Panc1 (cell line): ENCODE data around the gene VASN. TPM values are rescaled to one million over a fixed set of nuclear protein-coding genes. Genes with fewer than 3 reads are reported as not detected.

Experiments
- ATAC-seq: fragments of 200-7000 bp; cut with Tn5 transposase; 2 replicates; pipeline ENCODE4 v1.9.1; 2020; ENCODE audit warnings: mild to moderate bottlenecking, moderate library complexity
- BruUV-seq: library from RNA; stranded (reverse); fragments of 400-500 nt; replicated peaks from 2 replicates; lab custom pipeline; 2021; lab: Mats Ljungman, UMichigan
- CTCF ChIA-PET: fragments of 300-600 bp; sonication (Branson Sonifier 250); formaldehyde crosslinking; loops from one replicate; lab custom pipeline; 2022; ENCODE audit warnings: antibody characterized with exemption; lab: Charles Lee
- POLR2A ChIA-PET: fragments of 300-600 bp; sonication (Branson Sonifier 250); formaldehyde crosslinking; loops from one replicate; lab custom pipeline; 2022; ENCODE audit warnings: antibody characterized with exemption; lab: Charles Lee
- DNase-seq: peaks from one replicate; pipeline ENCODE4 v3.0.0-alpha.2; 2010; ENCODE audit warnings: low read depth, low spot score
- H3K27ac ChIP-seq: 2 replicates; pipeline ENCODE4 v1.5.1; 2011; ENCODE audit warnings: mild to moderate bottlenecking, low read length, inconsistent platforms
- H3K27me3 ChIP-seq: fragments of 200-500 bp; sonication (Bioruptor generic); 2 replicates; pipeline ENCODE4 v1.6.0; 2014; ENCODE audit warnings: low read length, inconsistent platforms; ENCODE audit not compliant: control insufficient read depth, insufficient read depth
- H3K36me3 ChIP-seq: fragments of 200-500 bp; sonication (Bioruptor generic); 2 replicates; pipeline ENCODE4 v1.5.1; 2014; ENCODE audit warnings: inconsistent platforms, mild to moderate bottlenecking, low read length, moderate library complexity; ENCODE audit not compliant: control insufficient read depth, insufficient read depth
- H3K4me1 ChIP-seq: 2 replicates; pipeline ENCODE4 v1.5.1; 2011; ENCODE audit warnings: inconsistent platforms, mild to moderate bottlenecking, low read length, moderate library complexity; ENCODE audit not compliant: control insufficient read depth, insufficient read depth
- H3K4me3 ChIP-seq, 2 experiments: 2 replicates each; pipeline ENCODE4 v1.5.1; 2011 to 2012; ENCODE audit warnings: low read depth in 2 of 2, low read length in 2 of 2, mild to moderate bottlenecking in 2 of 2, inconsistent platforms in 1 of 2, moderate library complexity in 1 of 2
- H3K9me3 ChIP-seq: fragments of 200-500 bp; sonication (Bioruptor generic); 2 replicates; pipeline ENCODE4 v1.5.1; 2014; ENCODE audit warnings: low read depth, mild to moderate bottlenecking, inconsistent platforms, low read length, moderate library complexity; ENCODE audit not compliant: control insufficient read depth, insufficient read depth
- POLR2AphosphoS5 ChIP-seq: IDR thresholded peaks from 2 replicates; pipeline ENCODE4 v1.6.1; 2012; ENCODE audit warnings: mild to moderate bottlenecking, low read depth, low read length, moderate library complexity
- REST ChIP-seq, 2 experiments: IDR thresholded peaks; 2 replicates each; pipeline ENCODE4 v1.6.1; 2011 to 2012; ENCODE audit warnings: low read depth in 2 of 2, control low read depth in 1 of 2, low read length in 1 of 2, mild to moderate bottlenecking in 1 of 2, moderate library complexity in 1 of 2; ENCODE audit not compliant: insufficient read depth in 1 of 2
- SIN3A ChIP-seq: IDR thresholded peaks from 2 replicates; pipeline ENCODE4 v1.6.1; 2012; ENCODE audit warnings: low read depth, mild to moderate bottlenecking, low read length, moderate library complexity, borderline replicate concordance; ENCODE audit not compliant: insufficient read depth
- TCF7L2 ChIP-seq: IDR thresholded peaks from 2 replicates; pipeline ENCODE4 v1.6.1; 2011; ENCODE audit warnings: mild to moderate bottlenecking, low read depth, low read length, inconsistent platforms
- in situ Hi-C: cut with HindIII; loops from 2 replicates; pipeline ENCODE4 v1.10.0; 2016; ENCODE audit warnings: low sequenced_read_pairs, low pct_unique_long_range_greater_than_20kb
- intact Hi-C: fragments of 100-400 bp; cut with micrococcal nuclease; formaldehyde crosslinking; loops from one replicate; pipeline ENCODE4 v1.10.0; 2022; ENCODE audit not compliant: unreplicated experiment
- total RNA-seq: library from RNA; stranded (reverse); gene quantifications from one replicate; pipeline ENCODE4 v1.2.1, GENCODE V29; 2021; ENCODE audit not compliant: unreplicated experiment
- TF ChIP-seq, protein P1 (sequence below): fragments of 450-650 bp; IDR thresholded peaks from 2 replicates; pipeline ENCODE4 v1.5.1; 2017; ENCODE audit warnings: mild to moderate bottlenecking

The VASN gene
- total RNA-seq, 1 experiment from 2014 or later, result 33.5 TPM

GRCh38 chr16:4407543-4408322, 36.1 kb downstream of the VASN start:
- in situ Hi-C loops, result no loop called here
- H3K27me3 ChIP-seq, result no peaks in the 10 kb centered on the region
- BruUV-seq, result no TSS peak
- ChIA-PET CTCF (no interaction called here), POLR2A (no interaction called here)
- no peak overlapping the region for H3K27ac ChIP-seq
- no peaks in the 10 kb centered on the region for H3K9me3 ChIP-seq
- peaks cover 2% of the 10 kb centered on the region; the same call in 1 of the 2 replicates for H3K36me3 ChIP-seq
- TF ChIP-seq TCF7L2 (no peak), SIN3A (no peak), POLR2AphosphoS5 (no peak)
- TF ChIP-seq, protein P1, sequence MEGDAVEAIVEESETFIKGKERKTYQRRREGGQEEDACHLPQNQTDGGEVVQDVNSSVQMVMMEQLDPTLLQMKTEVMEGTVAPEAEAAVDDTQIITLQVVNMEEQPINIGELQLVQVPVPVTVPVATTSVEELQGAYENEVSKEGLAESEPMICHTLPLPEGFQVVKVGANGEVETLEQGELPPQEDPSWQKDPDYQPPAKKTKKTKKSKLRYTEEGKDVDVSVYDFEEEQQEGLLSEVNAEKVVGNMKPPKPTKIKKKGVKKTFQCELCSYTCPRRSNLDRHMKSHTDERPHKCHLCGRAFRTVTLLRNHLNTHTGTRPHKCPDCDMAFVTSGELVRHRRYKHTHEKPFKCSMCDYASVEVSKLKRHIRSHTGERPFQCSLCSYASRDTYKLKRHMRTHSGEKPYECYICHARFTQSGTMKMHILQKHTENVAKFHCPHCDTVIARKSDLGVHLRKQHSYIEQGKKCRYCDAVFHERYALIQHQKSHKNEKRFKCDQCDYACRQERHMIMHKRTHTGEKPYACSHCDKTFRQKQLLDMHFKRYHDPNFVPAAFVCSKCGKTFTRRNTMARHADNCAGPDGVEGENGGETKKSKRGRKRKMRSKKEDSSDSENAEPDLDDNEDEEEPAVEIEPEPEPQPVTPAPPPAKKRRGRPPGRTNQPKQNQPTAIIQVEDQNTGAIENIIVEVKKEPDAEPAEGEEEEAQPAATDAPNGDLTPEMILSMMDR, result no peak
- no peak for ATAC-seq
- no peaks in the 10 kb centered on the region; the same call in 1 of the 2 replicates for H3K4me1 ChIP-seq
- no peak overlapping the region for H3K4me3 ChIP-seq
- intact Hi-C loops, result no loop called here
- no peak for DNase-seq

DNA sequence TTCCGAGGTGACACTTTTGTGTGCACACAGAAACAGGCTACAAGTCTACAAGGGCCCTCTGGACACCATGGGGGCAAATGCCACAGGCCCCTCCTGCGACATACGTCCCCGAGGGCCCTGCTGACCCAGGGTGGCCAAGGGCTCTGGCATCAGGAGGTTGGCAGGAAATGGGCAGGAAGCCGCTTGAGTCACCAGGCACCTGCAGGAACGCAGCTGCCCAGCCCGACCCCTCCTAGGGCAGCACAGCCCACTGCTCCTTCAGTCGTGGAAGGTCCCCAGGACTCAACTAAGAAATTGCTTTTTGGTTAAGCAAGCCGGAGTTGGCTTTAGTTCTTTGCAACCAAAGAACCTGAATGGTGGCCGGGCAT, 36.7 kb downstream of the VASN start:
- ChIA-PET CTCF (no interaction called here), POLR2A (no interaction called here)
- ATAC-seq (no peak), DNase-seq (no peak)
- Histone ChIP-seq H3K9me3 (no peaks in the 10 kb centered on the region), H3K36me3 (peaks cover 2% of the 10 kb centered on the region; the same call in 1 of the 2 replicates), H3K4me1 (no peaks in the 10 kb centered on the region; the same call in 1 of the 2 replicates), H3K27me3 (no peaks in the 10 kb centered on the region), H3K4me3 (no peak overlapping the region), H3K27ac (no peak overlapping the region)
- no TSS peak for BruUV-seq
- TF ChIP-seq, protein P1, result no peak
- no peak for TF ChIP-seq REST (IDR thresholded peaks at IDR 0.05; ENCODE audit: insufficient read depth in 1 of 2, low read depth in 2 of 2, low read length in 1 of 2)
- TF ChIP-seq TCF7L2, result no peak
- no peak for TF ChIP-seq SIN3A
- no peak for TF ChIP-seq POLR2AphosphoS5
- intact Hi-C loops (no loop called here), in situ Hi-C loops (no loop called here)
